ENCODE results near the gene PKD2L2.
"Not testable (repeated sequence)": the region's sequence is repeated elsewhere in the genome, so short reads cannot be mapped to it uniquely, and the experiment has no call there.

Gene PKD2L2

DNA sequence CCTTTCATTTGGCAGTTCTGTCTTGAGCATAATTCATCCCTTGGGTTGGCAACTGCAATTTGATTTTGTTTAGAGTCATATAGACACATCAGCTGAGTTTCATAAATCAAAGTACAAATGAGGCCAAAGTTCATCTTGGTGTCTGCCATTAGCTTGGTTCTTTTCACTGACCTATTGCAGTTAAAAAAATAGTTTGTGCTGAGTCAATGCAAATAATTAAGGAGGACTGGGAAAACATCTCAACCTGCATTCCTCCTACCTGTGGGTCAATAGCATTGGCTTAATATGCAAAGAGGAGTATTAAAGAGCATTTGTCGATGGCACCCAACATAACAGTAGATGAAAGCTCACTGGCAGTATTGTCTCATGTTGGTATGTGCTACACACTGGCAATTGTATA, 1.6 kb downstream of the PKD2L2 start:
- no peak for DNase-seq

DNA sequence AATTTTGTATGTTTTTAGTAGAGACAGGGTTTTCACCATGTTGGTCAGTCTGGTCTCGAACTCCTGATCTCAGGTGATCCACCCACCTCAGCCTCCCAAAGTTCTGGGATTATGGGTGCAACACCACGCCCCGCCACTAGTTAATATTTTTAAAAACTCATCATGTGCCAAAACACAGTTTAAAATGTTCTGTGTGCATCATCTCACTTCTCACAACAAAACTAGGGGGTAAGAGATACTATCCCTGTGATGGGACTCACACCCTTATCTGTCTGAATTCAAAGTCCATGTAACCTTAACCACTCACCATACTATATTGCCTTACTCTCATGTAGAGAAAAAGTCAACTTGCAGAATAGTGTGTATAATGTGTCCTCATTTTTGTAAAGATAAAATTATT, 2.6 kb downstream of the PKD2L2 start:
- peak; percentile 4 for DNase-seq

- no peak for DNase-seq
Observed at GRCh38 chr5:137894586-137894985, 5.3 kb downstream of the PKD2L2 start.

DNA sequence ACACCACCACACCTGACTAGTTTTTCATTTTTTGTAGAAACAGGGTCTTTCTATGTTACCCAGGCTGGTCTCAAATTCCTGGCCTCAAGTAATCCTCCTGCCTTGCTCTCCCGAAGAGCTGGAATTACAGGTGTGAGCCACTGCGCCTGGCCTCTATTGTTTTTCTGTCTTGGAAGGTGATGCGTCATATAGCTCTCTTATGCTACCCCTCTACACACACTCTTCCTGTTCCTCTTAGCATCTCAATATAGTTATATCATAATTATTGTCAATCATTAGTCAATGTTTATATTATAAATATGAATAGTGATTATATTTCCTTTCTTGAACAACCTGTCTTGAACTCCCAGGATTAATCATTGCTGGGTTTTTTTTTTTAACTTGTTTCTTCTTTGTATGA, 7.3 kb downstream of the PKD2L2 start:
- DNase-seq, result no peak

- DNase-seq, result no peak
Observed at GRCh38 chr5:137899493-137899892, 10.2 kb downstream of the PKD2L2 start.

- no peak for DNase-seq
Observed at GRCh38 chr5:137901011-137901817, 12.0 kb downstream of the PKD2L2 start.

GRCh38 chr5:137902408-137903133, 13.3 kb downstream of the PKD2L2 start:
- no peak for DNase-seq

GRCh38 chr5:137914758-137915157, 25.5 kb downstream of the PKD2L2 start:
- DNase-seq, result no peak

DNA sequence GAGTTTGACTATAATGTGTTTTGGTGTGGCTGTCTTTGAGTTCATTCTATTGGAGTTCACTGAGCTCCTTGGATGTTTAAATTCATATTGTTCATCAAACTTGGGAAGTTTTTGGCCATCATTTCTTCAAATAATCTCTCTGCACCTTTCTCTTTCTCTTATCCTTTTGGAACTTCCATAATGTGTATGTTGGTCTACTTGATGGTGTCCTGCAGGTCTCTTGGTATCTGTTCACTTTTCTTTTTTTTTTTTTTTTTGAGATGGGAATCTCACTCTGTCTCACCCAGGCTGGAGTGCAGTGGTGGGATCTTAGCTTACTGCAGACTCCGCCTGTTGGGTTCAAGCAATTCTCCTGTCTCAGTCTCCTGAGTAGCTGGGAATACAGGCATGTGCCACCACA, 27.7 kb downstream of the PKD2L2 start:
- DNase-seq, result no peak

DNA sequence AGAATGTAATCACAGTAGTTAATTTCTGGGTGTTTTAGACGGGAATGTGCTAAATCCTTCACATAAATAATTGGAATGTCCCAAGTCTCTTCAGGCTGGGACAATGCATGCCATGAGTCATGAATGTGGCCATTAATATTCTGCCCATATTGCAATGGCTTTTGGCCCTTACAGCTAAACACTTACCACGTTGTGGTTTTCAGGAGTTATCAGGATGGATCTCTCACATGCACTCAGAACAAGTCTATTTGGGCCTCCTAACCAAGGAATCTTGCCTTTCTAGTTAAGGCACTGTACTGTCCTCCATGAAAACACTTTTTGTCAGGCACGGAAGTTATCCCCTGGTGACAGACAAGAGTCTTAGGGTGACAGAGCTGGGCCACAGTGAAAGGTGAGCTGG, 32.7 kb downstream of the PKD2L2 start:
- DNase-seq, result no peak

DNA sequence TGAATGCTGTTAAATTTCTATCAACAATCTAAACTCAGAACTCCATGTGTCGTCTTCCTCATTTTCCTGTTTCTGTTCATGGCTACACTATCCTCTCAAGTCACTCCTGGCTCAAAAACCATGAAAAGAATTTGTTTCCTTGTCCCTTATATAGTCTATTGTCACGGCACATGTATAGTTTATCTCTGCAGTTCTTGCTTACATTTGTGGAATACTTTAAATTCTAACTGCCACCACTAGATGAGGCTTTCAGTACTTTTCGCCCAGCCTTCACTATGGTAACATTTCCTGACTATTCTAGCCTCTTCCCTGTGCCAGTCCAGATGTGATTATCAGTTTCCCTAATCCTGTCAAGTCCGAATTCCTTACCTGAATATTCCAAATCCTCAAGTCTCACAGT, 34.6 kb downstream of the PKD2L2 start:
- DNase-seq, result no peak

DNA sequence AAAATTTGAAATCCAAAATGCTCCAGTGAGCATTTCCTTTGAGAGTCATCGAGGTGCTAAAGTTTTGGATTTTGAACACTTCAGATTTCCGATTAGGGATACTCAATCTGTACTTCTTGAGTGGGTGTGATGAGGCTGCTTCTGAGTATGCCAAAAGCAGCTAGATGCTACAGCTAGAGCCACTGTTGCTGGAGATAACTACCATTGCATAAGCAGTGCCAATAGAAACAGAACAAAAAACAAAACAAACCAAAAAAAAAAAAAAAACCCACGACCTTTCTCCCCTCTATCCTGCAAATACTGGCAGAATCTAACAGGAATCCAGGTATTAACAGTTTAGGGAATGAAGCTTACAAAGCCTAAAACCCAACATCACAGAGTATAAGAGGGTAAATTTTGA, 43.5 kb downstream of the PKD2L2 start:
- no peak for DNase-seq

DNA sequence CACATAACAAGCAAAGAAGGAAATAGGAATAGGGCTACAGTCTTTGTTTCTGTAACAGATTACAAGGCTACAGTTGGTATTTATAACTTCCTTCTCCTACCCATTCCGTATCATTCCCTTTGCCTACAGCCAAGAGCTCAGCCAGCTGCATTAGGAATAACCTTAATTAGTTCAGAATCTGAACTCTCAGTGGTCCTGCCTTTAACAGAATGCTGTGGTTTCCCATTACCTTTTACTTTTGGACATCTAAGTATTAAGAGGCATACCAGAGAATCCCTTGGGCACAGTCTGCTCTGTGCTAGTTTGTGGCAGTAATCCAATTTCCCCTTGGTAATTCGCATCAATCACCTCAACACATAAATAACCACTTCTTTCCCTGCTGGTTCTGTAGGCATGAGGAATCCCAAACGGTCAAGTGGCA, 44.2 kb downstream of the PKD2L2 start:
- DNase-seq, result no peak

DNA sequence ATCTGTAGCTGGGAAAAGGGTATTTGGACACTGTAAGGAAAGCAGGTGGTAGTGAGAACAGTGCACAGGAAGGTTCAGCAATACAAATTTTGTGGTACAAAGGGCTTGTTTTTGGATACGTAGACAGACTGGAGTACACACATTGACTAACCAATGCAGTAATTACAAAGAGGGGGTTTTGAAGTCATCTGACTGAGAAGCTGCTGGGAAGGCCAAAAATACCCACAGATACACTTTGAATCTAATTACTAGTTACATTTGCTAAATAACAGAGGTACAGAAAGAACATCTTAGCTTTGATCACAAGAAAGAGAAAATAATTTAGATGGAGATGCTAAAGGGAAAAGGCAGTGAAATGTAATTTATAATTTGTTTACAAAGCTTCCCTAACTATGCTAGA, 45.9 kb downstream of the PKD2L2 start:
- DNase-seq, result no peak

DNA sequence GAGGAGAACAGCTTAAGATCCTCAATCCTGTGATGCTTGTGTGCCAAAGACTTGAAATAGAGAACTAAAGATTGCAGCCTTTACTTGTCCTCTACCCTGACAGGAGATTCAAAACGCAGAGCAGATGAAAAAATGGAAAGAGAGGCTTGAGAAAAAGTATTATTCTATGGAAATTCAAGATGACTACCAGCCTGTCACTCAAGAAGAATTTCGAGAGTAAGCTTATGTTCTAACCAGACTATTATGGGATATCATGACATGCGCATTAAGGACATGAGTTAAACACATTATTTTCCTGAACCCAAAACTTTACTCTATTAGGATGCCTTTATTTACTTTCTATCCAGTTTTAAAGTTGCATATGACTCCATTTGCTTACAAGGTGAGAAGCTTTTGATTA, 46.4 kb downstream of the PKD2L2 start:
- DNase-seq, result no peak

- peak; percentile 22 for DNase-seq
Observed at GRCh38 chr5:137937994-137938750, 48.9 kb downstream of the PKD2L2 start.

DNA sequence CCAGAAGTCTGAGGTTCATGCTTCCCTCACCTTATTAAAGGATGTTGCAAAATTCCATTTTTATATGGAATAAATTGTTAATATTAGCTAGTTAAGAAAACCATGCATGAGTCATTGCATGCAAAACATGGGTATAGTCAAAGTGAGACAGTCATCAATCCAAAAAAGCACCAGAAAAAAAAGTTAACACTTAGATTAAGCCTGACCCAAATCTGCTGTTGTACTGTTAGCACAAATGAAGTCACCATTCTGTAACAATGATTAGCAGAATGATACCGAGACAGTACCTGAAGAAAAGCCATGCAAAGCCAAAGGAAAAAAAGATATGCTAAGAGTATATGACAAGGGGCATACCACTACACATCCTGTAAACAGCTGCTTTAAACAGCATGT, 49.5 kb downstream of the PKD2L2 start:
- peak; percentile 54 for DNase-seq

GRCh38 chr5:137939331-137939730, 50.1 kb downstream of the PKD2L2 start:
- DNase-seq, result peak; percentile 15

- DNase-seq, result not testable (repeated sequence)
Observed at GRCh38 chr5:137944280-137944679, 55.0 kb downstream of the PKD2L2 start.

DNA sequence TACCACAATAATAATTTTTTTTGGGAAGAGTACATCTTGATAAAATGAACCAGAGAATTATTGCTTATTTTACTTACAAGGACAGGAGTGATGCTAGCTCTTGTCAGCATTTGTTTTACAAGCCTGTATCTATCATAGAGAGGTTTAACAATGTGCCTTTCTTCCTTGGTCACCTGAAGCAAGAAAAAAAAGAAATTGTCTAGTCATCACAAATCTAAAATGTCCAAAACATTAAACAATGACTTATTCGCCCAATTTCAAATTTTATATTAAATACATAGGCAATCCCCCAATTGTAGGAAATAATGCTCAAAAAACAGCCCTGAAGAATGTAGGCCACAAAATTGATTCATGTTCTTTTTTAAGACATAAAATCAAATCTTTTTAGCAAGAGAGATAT, 56.6 kb downstream of the PKD2L2 start:
- no peak for DNase-seq

DNA sequence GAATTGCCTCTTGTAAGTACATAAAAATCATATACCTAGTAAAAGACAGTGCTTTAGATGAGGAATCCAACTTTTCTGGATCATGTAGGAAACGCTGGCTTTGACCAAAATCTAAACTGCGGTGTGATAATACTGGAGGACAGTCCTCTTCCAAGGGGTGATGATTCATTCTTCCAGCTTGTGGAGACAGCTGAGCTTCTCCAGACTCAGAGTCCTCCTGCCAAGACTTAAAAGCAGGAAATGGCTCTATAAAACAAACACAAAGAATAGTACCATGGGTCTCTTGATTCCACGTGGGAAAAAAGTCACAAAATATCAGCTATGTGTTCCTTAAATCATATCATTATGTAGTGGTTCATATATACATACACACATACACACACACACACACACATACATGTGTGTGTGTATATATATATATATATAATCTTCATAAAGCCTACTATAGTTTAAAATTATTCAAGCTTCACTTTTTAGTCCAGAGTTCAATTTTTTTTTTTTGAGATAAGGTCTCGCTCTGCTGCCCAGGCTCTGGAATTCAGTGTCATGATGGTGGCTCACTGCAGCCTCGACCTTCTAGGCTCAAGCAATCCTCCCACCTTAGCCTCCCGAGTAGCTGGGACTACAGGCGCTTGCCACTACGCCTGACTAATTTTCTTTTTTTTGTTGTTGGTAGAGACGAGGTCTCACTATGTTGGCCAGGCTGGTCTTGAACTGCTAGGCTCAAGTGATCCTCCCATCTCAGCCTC, 65.0 kb downstream of the PKD2L2 start:
- DNase-seq, result no peak

DNA sequence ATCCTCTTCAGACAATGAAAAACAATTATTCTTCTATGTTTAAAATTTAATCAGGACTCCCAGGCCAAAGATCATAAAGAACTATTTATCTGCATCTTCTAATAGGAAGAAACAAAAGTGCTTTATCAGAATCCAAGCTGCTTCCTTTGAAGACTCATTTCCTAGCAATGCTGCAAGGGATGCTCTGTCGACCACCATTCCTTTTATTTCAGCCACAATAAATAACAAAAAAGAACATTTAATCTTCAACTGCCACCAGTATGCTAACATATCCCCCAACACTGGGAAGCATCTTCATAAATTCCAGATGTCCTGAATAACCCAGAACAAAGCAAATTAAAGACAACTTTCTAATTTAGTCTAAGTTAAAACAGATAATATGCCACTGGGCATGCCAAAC, 68.7 kb downstream of the PKD2L2 start:
- DNase-seq, result no peak

GRCh38 chr5:137959488-137959887, 70.2 kb downstream of the PKD2L2 start:
- DNase-seq, result no peak
